Transverse colon (tissue), 4 donors: Measurements from ENCODE around the gene MED14. TPM values are rescaled to one million over a fixed set of nuclear protein-coding genes. Genes with fewer than 3 reads are reported as not detected.
A peak's percentile ranks its signal among the peaks of the same experiment; 100 is the strongest.

ENCODE experiments used
- DNase-seq: peaks from one replicate; pipeline ENCODE4 v3.0.0-alpha.2; 2019
- H3K27ac ChIP-seq, 4 donors: fragments of 200-600 bp; sonication (generic); 2 replicates each; pipeline ENCODE4 v1.5.1; 2016 to 2018; ENCODE audit warnings: inconsistent platforms in 4 of 4
- H3K27me3 ChIP-seq: fragments of 200-600 bp; sonication (generic); 2 replicates; pipeline ENCODE4 v1.5.1; 2017; ENCODE audit warnings: inconsistent platforms
- H3K36me3 ChIP-seq, 4 donors: fragments of 200-600 bp; sonication (generic); 2 replicates each; pipeline ENCODE4 v1.5.1; 2017 to 2019; ENCODE audit warnings: inconsistent platforms in 4 of 4
- H3K4me1 ChIP-seq, 4 donors: fragments of 200-600 bp; sonication (generic); 2 replicates each; pipeline ENCODE4 v1.5.1; 2017 to 2020; ENCODE audit warnings: inconsistent platforms in 4 of 4
- H3K4me3 ChIP-seq, 4 donors: fragments of 200-600 bp; sonication (generic); 1 replicate in 1 of 4; 2 replicates in 3 of 4; pipeline versions ENCODE4 v1.5.1 to v1.6.1; 2017 to 2019; ENCODE audit warnings: inconsistent platforms in 4 of 4
- H3K9me3 ChIP-seq, 2 donors: fragments of 200-600 bp; sonication (generic); 2 replicates each; pipeline ENCODE4 v1.5.1; 2017 to 2019; ENCODE audit warnings: inconsistent platforms in 2 of 2
- CTCF ChIP-seq, 5 experiments: fragments of 200-600 bp in 3 of 5; fragments of 450-650 bp in 2 of 5; sonication (generic) in 3 of 5; IDR thresholded peaks; 1 replicate in 2 of 5; 2 replicates in 3 of 5; pipeline ENCODE4 v1.5.1; 2016 to 2017; ENCODE audit warnings: antibody characterized with exemption in 5 of 5, inconsistent platforms in 3 of 5, mild to moderate bottlenecking in 2 of 5, moderate library complexity in 1 of 5
- EP300 ChIP-seq: sonication (generic); formaldehyde crosslinking; IDR thresholded peaks from one replicate; pipeline ENCODE4 v1.6.1; 2017; ENCODE audit warnings: antibody characterized with exemption, low read depth
- POLR2A ChIP-seq: fragments of 450-650 bp; IDR thresholded peaks from one replicate; pipeline ENCODE4 v1.6.1; 2016; ENCODE audit warnings: antibody characterized with exemption, mild to moderate bottlenecking, moderate library complexity
- POLR2AphosphoS5 ChIP-seq, 3 donors: sonication (generic); formaldehyde crosslinking; IDR thresholded peaks; one replicate each; pipeline ENCODE4 v1.6.1; 2016; ENCODE audit warnings: antibody characterized with exemption in 3 of 3
- WGBS, 2 donors: methylation state at CpG; one replicate each; pipeline ENCODE4 v1.1.5; 2018; ENCODE audit warnings: low coverage in 1 of 2; 5-methylcytosine and 5-hydroxymethylcytosine counted together
- in situ Hi-C, 4 donors: fragments of 200-750 bp; cut with MboI; loops; one replicate each; pipeline versions ENCODE4 v1.15.0 to v1.15.1; 2017; ENCODE audit warnings: low sequenced_read_pairs in 3 of 4, low pct_ligation_motif_present in 1 of 4, low pct_unique_long_range_greater_than_20kb in 1 of 4
- intact Hi-C: fragments of 100-400 bp; cut with DNase I; formaldehyde crosslinking; loops from one replicate; pipeline ENCODE4 v1.15.1; 2023; ENCODE audit warnings: low total_unique reads
- total RNA-seq, 4 donors: library from RNA; depleted of rRNA; stranded (reverse); fragments of >200 nt; gene quantifications; one replicate each; pipeline ENCODE4 v1.1.0, GENCODE V29; 2016

MED14 gene
- total RNA-seq, 4 donors from 2014 or later, result 28.8 to 81.0 (median 68.0) TPM

GRCh38 chrX:40755291-40756249 lies 20.2 kb upstream of the MED14 start:
- intact Hi-C loops, result no loop called here
- H3K9me3 ChIP-seq, result no peaks in the 10 kb centered on the region
- H3K27me3 ChIP-seq, result no peaks in the 10 kb centered on the region
- TF ChIP-seq CTCF (IDR thresholded peaks at IDR 0.05), result no peak
- no peak for TF ChIP-seq POLR2A
- TF ChIP-seq POLR2AphosphoS5 (IDR thresholded peaks at IDR 0.05), result no peak
- no peak for TF ChIP-seq EP300
- H3K27ac ChIP-seq, result peak overlapping the region in 2 of 4 donors; percentile 20 to 35
- no peaks in the 10 kb centered on the region for H3K4me1 ChIP-seq
- 73% methylated on average over 7 of the region's 7 CpGs; no CpG with 5 or more reads in 1 of the 2 donors for WGBS, 2 donors
- no peak for DNase-seq
- H3K36me3 ChIP-seq, result no peaks in the 10 kb centered on the region
- in situ Hi-C loops, result no loop called here
- no peak overlapping the region for H3K4me3 ChIP-seq

- no peaks in the 10 kb centered on the region for H3K27me3 ChIP-seq
- no peaks in the 10 kb centered on the region for H3K36me3 ChIP-seq
- no peaks in the 10 kb centered on the region for H3K9me3 ChIP-seq
- no peak overlapping the region for H3K4me3 ChIP-seq
- WGBS, 2 donors, result 50% methylated on average over 4 of the region's 4 CpGs; no CpG with 5 or more reads in 1 of the 2 donors
- intact Hi-C loops, result no loop called here
- in situ Hi-C loops, result no loop called here
- no peak for DNase-seq
- TF ChIP-seq EP300 (no peak), POLR2A (no peak), POLR2AphosphoS5 (IDR thresholded peaks at IDR 0.05) (no peak), CTCF (IDR thresholded peaks at IDR 0.05) (no peak)
- H3K27ac ChIP-seq, result peak overlapping the region in 2 of 4 donors; percentile 1 to 8
- no peaks in the 10 kb centered on the region for H3K4me1 ChIP-seq
Observed at GRCh38 chrX:40749681-40750494, 14.5 kb upstream of the MED14 start.

- Histone ChIP-seq H3K27me3 (no peaks in the 10 kb centered on the region), H3K4me3 (no peak overlapping the region), H3K9me3 (no peaks in the 10 kb centered on the region), H3K36me3 (no peaks in the 10 kb centered on the region), H3K27ac (peak overlapping the region in 1 of 4 donors; percentile 1), H3K4me1 (no peaks in the 10 kb centered on the region)
- in situ Hi-C loops, result no loop called here
- intact Hi-C loops, result no loop called here
- WGBS, 2 donors, result 75% methylated on average over 1 of the region's 1 CpG; no CpG with 5 or more reads in 1 of the 2 donors
- TF ChIP-seq POLR2A (no peak), POLR2AphosphoS5 (IDR thresholded peaks at IDR 0.05) (no peak), EP300 (no peak), CTCF (IDR thresholded peaks at IDR 0.05) (no peak)
- no peak for DNase-seq
Observed at GRCh38 chrX:40748977-40749376, 13.6 kb upstream of the MED14 start.

- in situ Hi-C loops (no loop called here), intact Hi-C loops (no loop called here)
- H3K9me3 ChIP-seq, result no peaks in the 10 kb centered on the region
- H3K27me3 ChIP-seq, result no peaks in the 10 kb centered on the region
- no peak overlapping the region for H3K27ac ChIP-seq
- H3K4me1 ChIP-seq, result no peaks in the 10 kb centered on the region
- no peak overlapping the region for H3K4me3 ChIP-seq
- TF ChIP-seq EP300 (no peak), POLR2A (no peak), CTCF (IDR thresholded peaks at IDR 0.05) (no peak), POLR2AphosphoS5 (IDR thresholded peaks at IDR 0.05) (no peak)
- DNase-seq, result no peak
- WGBS, 2 donors, result 83% methylated on average over 6 of the region's 6 CpGs; no CpG with 5 or more reads in 1 of the 2 donors
- no peaks in the 10 kb centered on the region for H3K36me3 ChIP-seq
Observed at GRCh38 chrX:40746521-40746920, 11.2 kb upstream of the MED14 start.
